Suprapubic skin (tissue), 4 donors: ENCODE data around the gene LNPEP.

Experiments
- EP300 ChIP-seq: sonication (generic); formaldehyde crosslinking; IDR thresholded peaks from one replicate; pipeline ENCODE4 v1.6.1; 2017; ENCODE audit warnings: antibody characterized with exemption
- POLR2A ChIP-seq, 2 donors: fragments of 450-650 bp; IDR thresholded peaks; one replicate each; pipeline ENCODE4 v1.6.1; 2017; ENCODE audit warnings: antibody characterized with exemption in 2 of 2, mild to moderate bottlenecking in 2 of 2, moderate library complexity in 2 of 2
- POLR2AphosphoS5 ChIP-seq, 3 donors: sonication (generic); formaldehyde crosslinking; IDR thresholded peaks; one replicate each; pipeline ENCODE4 v1.6.1; 2017; ENCODE audit warnings: antibody characterized with exemption in 3 of 3

DNA sequence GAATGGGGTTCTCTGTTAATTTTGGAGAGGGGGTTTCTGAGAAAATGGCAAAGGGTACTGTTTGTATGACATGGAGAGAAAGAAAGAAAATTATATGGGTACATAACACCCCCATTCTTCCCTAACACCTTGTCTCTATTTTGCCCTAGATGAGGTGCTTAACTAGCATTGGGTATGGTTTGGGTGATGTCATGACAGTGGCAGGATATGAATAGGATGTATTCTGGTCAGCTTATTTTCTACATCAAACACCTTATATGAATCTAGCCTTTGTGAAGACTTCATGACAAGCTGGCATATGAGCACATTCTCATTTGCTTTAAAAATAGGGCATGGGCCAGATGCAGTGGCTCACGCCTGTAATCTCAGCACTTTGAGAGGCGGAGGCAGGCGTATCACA lies 58.6 kb downstream of the LNPEP start:
- TF ChIP-seq EP300 (no peak), POLR2A (IDR thresholded peaks at IDR 0.05) (no peak), POLR2AphosphoS5 (IDR thresholded peaks at IDR 0.05) (no peak)
